HG03175 (cell line): ENCODE data around the gene FXYD3.
"Not testable (repeated sequence)": the region's sequence is repeated elsewhere in the genome, so short reads cannot be mapped to it uniquely, and the experiment has no call there.

Experiments used
- ATAC-seq: cut with Tn5 transposase; IDR thresholded peaks from one replicate; pipeline ENCODE4 v1.9.1; 2021; ENCODE audit warnings: mild to moderate bottlenecking, moderate library complexity; ENCODE audit not compliant: unreplicated experiment

FXYD3 gene

DNA sequence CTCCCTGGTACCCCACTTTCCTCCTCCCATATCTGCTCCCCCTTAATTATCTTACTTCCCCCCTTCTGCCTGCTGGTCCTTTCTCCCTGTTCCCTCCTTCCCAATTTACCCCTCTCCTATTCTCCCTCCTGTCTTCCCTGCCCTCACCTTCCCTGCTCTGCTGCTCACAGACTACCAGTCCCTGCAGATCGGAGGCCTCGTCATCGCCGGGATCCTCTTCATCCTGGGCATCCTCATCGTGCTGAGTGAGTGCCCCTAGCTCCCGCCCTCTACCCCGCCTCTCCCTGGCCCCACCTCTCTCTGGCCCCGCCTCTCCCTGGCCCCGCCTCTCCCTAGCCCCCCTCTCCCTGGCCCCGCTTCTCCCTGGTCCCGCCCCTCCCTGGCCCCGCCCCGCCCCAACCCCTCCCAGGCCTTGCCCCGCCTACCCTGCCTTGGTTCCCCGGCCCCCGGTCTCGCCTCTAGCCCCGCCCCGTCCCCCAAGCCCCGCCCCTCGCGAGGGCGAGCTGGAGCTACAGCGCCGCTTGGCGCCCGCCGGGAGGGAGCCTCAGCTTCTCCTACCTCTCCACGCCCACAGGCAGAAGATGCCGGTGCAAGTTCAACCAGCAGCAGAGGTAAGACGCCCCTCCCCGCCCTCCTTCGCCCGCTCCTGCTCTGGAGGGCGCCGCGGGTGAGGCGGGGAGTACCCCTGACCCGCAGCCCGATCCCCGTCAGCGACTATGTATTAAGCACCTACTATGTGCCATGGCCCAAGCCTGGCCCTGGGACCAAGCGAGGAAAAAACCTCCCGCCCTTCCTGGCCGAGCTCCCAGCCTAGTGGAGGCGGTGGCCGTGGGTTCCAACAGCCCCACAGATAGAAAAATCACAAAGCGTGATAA is 25.6 kb downstream of the FXYD3 start:
- ATAC-seq, result no peak

DNA sequence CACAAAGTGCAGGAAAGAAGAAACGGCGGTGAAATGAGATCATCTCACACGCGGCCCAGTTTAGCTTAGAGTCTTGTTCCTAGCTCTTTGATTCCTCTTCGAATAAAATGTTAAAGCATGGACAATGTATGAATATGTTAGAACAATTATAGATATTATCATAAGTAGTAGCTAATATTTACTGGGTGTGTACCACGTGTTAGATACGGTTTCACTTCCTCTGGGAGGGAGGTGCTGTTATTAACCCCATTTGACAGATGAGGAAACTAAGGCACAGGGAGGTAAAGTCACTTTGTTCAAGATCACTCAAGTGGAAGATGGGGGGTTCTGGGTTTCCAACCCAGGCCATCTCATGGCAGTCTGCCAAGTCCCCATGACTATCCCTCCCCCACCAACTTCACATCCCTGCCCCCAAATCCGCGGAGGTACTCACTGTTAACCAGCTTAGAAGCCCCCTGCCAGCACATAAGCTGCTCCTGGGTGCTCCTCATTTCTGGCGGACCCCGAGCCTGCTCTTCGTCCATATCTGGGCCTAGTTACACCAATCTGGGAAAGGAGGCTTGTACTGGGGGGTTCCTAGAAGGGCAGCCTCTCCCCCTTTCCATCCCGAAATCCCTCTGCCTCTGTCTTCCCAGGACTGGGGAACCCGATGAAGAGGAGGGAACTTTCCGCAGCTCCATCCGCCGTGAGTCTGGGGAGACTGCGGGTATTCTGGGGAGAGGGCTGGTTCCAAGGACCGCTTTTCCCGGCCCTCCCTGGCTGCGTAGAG is 26.4 kb downstream of the FXYD3 start:
- no peak for ATAC-seq

GRCh38 chr19:35142606-35143230 is 27.1 kb downstream of the FXYD3 start:
- ATAC-seq, result no peak

DNA sequence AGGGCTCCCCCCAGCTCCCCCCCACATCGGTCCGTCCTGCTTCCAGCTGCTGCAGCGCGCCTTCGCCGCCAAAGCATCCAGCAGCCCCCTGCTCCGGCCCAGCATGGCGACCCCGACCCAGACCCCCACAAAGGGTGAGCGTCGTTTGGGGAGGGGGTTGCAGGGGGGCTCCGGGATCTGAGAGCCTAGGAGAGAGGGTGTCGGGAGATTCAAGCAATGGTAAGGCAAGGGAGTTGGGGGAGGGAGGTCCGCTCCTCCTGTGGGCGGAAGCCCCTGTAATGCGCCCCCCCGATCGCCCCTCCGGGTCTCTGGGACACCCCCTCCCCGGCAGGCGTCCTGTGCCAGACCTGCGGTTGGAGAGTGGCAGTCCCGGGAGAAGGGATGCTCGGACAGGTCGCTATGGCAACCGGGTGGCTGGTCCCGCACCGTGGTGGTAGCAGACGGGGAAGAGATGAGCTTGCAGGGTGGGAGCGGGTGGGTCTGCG is 27.6 kb downstream of the FXYD3 start, which contains the start of gene FXYD7:
Gene FXYD7 (plus strand): TSS at position 25 of the 485 bp plus-strand sequence. CDS start 79 bp downstream, at position 104.
- no peak for ATAC-seq

DNA sequence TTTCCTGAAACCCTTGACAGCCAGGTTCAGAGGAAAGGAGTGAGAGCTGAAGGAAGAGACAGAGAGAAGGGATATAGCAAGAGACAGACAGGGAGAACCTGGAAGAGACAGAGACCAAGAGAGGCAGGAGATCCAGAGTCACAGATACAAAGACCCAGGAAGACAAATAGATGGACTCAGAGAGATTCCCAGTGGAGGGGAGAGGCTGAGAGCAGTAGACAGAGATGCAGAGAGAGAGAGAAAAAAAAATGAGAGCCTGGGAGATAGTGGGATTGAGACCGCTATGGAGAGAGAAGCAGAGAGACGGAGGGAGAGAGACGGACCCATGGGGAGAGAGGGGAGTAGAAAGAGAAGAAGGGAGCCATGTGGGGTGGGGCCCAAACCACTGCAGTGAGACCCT is 28.2 kb downstream of the FXYD3 start:
- no peak for ATAC-seq

DNA sequence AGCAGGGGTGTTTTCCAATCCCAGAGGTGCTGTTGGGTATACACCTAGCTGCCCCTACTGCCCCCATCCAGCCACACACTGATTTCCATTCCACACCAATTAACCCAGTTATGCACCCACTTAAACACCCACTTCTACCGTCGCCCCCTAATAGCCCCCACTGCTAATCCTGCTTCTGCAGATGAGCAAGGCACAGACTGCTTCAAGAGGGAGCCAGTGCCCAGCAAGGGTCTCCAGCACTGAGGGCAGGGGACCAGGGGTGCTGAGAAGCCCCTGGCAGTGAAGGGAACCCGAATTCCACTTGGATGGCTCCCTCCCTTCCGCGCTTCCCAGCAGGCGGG is 28.6 kb downstream of the FXYD3 start:
- ATAC-seq, result no peak

GRCh38 chr19:35144600-35145436 is 29.2 kb downstream of the FXYD3 start:
- no peak for ATAC-seq

DNA sequence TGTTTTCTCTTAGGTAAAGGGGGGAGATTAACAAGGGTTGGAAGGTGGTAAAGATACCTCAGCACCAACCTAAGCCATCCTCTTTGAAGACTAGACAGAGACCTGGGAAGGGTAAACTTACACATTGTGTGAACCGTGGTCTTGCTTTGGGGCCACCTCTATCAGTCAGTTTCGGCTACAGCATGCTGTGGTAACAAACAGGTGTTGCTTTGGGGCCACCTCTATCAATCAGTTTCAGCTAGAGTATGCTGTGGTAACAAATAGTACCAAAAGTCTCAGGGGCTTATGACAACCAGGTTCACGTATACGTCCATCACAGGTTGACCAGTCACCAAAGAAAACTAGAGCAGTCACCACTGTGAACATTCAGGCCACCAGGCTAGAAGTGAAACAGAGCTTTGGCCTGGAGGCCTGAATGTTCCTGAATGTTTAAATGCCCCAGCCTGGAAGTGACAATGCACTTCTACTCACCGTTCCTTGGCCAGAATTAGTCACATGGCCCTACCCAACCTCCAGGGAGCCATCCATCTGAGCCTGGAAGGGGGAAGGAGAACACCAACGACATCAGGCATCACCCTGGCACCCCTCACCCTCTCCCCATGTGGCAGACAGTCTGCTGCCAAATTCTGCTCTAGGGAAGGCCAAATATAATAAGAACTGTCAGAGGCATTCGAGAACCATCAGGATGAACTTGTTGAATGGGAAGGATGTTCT is 31.3 kb downstream of the FXYD3 start:
- no peak for ATAC-seq

DNA sequence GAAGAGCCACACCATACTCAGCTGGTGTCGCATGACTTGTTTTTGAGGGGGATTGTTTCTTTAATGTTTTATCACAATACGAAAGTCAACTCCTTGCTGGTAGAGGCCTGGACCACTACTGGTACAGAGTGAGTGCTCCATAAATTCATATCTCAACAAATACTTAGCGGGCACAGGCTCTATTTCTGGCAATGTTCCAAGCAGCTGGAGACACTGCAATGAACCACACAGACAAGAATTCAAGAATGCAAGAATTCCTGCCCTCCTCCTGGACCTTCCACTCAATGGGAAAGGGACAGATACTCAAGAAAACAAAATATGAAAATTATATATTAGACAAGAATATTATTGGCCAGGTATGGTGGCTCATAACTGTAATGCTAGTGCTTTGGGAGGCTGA is 33.8 kb downstream of the FXYD3 start:
- no peak for ATAC-seq

GRCh38 chr19:35150445-35150844 is 34.8 kb downstream of the FXYD3 start:
- ATAC-seq, result no peak

DNA sequence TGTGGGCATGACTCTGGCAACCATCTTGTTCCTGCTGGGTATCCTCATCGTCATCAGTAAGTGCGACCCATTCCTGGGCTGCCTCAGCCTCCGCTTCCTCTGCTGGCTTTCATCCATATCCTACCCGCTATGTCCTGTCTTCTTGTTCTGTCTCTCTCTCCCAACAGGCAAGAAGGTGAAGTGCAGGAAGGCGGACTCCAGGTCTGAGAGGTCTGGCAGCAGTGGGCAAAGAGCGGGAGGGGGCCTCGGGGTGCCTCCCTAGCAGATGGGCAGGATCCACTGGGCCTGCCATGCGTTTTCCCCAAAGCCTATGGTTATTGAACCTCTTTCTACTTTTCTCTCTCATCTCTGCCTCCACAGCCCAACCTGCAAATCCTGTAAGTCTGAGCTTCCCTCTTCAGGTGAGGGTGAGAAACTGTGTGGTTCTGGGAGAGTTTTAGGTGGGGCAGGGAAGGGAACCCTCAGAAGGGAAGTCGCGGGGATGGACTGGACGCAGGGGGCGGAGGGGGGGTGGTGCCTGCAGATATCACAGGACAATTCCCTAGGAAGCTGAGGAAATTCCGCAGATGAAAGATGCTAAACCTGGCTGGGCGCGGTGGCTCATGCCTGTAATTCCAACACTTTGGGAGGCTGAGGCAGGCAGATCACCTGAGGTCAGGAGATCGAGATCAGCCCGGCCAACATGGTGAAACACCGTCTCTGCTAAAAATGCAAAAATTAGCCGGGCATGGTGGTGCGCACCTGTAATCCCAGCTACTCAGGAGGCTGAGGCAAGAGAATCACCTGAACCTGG is 35.8 kb downstream of the FXYD3 start:
- no peak for ATAC-seq

DNA sequence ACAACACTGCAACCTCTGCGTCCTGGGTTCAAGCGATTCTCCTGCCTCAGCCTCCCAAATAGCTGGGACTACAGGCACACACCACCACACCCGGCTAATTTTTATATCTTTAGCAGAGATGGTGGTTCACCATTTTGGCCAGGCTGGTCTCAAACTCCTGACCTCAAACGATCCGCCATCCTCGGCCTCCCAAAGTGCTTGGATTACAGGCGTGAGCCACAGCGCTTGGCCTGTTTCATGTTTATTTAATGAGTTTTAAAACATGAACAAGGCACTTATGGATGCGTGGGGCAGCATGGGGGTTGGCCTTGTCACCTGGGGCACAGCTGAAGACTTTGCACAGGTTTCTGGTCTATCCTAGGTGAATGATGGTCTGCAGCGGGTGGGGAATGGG is 37.5 kb downstream of the FXYD3 start:
- ATAC-seq, result not testable (repeated sequence)

DNA sequence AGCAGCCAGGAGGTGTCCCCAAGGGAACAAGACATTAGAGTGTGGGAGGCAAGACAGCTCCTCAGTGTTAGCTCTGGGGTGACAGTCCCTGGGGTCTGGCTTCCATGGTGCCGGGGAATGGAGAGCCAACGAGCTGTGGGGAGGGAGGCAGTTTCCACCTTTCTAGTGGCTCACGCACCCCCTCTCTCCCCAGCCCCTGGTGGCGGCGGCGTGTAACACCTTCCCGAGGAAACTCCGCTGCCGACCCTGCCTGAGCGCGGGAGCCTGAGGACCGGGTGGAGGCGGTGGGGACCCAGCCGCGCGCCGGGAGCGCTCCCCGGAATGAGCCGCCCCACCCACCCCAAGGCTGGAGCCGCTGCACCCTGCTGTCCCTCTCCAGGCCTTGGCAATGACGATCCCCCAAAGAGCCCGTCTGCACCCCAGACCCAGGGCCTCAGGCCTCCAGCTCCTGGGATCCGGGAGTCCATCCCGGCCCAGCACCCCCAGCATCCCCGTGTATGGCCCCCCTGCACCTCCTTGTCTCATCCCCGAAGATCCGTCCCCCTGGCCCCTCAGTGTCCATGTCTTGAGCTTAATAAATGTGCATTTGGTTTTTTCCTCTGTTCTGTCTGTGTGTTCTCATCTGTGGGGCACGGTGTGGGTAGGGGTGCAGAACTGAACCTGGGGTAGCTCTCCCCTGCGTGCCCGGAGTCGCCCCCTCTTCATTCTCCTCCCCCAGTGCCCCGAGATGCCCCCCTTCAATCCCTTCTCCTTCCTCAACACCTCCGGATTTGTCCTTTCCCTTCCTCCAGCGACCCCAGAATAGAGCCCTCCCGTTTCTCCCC is 38.3 kb downstream of the FXYD3 start:
- ATAC-seq, result peak; percentile 57

GRCh38 chr19:35154525-35155406 is 39.1 kb downstream of the FXYD3 start, which contains the start of gene FXYD5:
Gene FXYD5, plus strand, starts transcription at chr19:35154735. Its CDS starts 816 bp downstream, at chr19:35155551.
- ATAC-seq, result no peak

- no peak for ATAC-seq
These were observed 39.8 kb downstream of the FXYD3 start for GRCh38 chr19:35155441-35155840.

DNA sequence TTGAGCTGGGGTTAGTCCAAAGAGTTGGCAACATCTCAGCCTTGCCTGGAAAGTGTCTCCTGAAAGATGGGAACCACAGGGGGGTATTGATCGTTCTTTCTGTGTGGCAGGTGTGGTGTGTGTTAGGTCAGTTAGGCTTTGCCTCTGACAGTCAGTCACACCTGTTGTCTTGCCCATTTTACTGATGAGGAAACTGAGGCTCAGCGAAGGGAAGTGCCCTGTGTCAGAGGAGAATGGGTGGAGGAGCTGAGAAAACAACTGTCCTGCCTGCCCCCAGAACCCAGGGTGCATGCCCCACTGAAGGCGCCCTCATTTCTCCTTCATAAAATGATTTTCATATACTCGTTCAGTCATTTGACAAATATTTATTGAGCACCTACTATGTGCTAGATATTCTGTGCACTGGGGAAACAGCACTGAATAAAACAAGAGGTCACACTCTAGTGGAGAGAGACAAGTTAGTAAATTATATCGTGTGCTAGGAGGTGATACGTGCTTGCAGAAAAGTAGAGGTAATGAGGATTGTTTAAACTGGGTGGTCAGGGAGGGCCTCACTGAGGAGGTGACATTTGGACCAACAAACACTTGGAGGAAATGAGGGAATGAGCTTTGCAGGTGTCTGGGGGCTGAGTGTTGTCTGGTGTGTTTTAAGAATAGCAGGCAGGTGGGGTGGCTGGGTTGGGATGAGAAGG is 40.5 kb downstream of the FXYD3 start:
- no peak for ATAC-seq

- no peak for ATAC-seq
These were observed 41.0 kb downstream of the FXYD3 start for GRCh38 chr19:35156673-35157014.
